HEK293 (cell line): ENCODE measurements around the gene PDHX.

Source experiments
- CTCF ChIA-PET: fragments of 350-600 bp; formaldehyde crosslinking; extraction: SDS; loops from one replicate; lab custom pipeline; 2021; ENCODE audit warnings: antibody characterized with exemption; lab: Yijun Ruan, JAX
- POLR2A ChIA-PET: fragments of 300-600 bp; formaldehyde crosslinking; extraction: SDS; loops from one replicate; lab custom pipeline; 2020; ENCODE audit warnings: antibody characterized with exemption, inconsistent platforms; lab: Yijun Ruan, JAX
- H3K27ac ChIP-seq: fragments of 200-500 bp; sonication (Bioruptor generic); 2 replicates; pipeline ENCODE4 v1.5.1; 2014; ENCODE audit warnings: low read depth, low read length, control low read depth, inconsistent platforms; ENCODE audit errors: extremely low read depth
- H3K36me3 ChIP-seq, 2 experiments: fragments of 200-500 bp in 1 of 2; sonication (Bioruptor generic) in 1 of 2; 1 replicate in 1 of 2; 2 replicates in 1 of 2; pipeline ENCODE4 v1.5.1; 2014 to 2017; ENCODE audit warnings: inconsistent platforms in 2 of 2, low read length in 2 of 2; ENCODE audit not compliant: control insufficient read depth in 2 of 2, insufficient read depth in 1 of 2
- H3K4me1 ChIP-seq: fragments of 200-500 bp; sonication (Bioruptor generic); 2 replicates; pipeline ENCODE4 v1.5.1; 2014; ENCODE audit warnings: mild to moderate bottlenecking, low read length, inconsistent platforms; ENCODE audit not compliant: control insufficient read depth, insufficient read depth
- H3K4me3 ChIP-seq: 2 replicates; pipeline ENCODE4 v1.5.1; 2011; ENCODE audit warnings: low read depth, mild to moderate bottlenecking, control low read depth, low read length, moderate library complexity
- H3K9me3 ChIP-seq: fragments of 200-500 bp; sonication (Bioruptor generic); 2 replicates; pipeline ENCODE4 v1.5.1; 2014; ENCODE audit warnings: low read depth, low read length, inconsistent platforms; ENCODE audit not compliant: control insufficient read depth, insufficient read depth
- KLF10 ChIP-seq: fragments of 450-650 bp; IDR thresholded peaks from 2 replicates; pipeline ENCODE4 v1.5.1; 2018; ENCODE audit warnings: missing biosample characterization, mild to moderate bottlenecking, missing genetic modification characterization
- KLF9 ChIP-seq: fragments of 450-650 bp; formaldehyde crosslinking; IDR thresholded peaks from 2 replicates; pipeline ENCODE4 v1.5.1; 2016; ENCODE audit warnings: missing biosample characterization, missing genetic modification characterization, low read depth
- PBX3 ChIP-seq: sonication (generic); formaldehyde crosslinking; IDR thresholded peaks from 2 replicates; pipeline ENCODE4 v1.8.1; 2022; ENCODE audit warnings: mild to moderate bottlenecking, moderate library complexity, missing genetic modification reagents
- PRDM10 ChIP-seq: fragments of 450-650 bp; formaldehyde crosslinking; IDR thresholded peaks from 2 replicates; pipeline ENCODE4 v1.5.1; 2016; ENCODE audit warnings: missing biosample characterization, missing genetic modification characterization
- SALL2 ChIP-seq: fragments of 450-650 bp; formaldehyde crosslinking; IDR thresholded peaks from 2 replicates; pipeline ENCODE4 v1.5.0; 2017; ENCODE audit warnings: missing biosample characterization, mild to moderate bottlenecking, missing genetic modification characterization, borderline replicate concordance
- SETDB1 ChIP-seq: IDR thresholded peaks from one replicate; pipeline ENCODE4 v1.6.1; 2017; ENCODE audit warnings: mild to moderate bottlenecking, low read length, moderate library complexity, mixed read lengths; ENCODE audit not compliant: insufficient read length
- TCF7L2 ChIP-seq: IDR thresholded peaks from 2 replicates; pipeline ENCODE4 v1.6.1; 2011; ENCODE audit warnings: low read depth, mild to moderate bottlenecking, inconsistent platforms, low read length, moderate library complexity, borderline replicate concordance
- ZNF175 ChIP-seq: fragments of 450-650 bp; formaldehyde crosslinking; IDR thresholded peaks from 2 replicates; pipeline ENCODE4 v1.5.1; 2016; ENCODE audit warnings: missing biosample characterization, missing genetic modification characterization
- ZNF335 ChIP-seq: fragments of 450-650 bp; formaldehyde crosslinking; conservative IDR thresholded peaks from 2 replicates; pipeline ENCODE4 v1.5.1; 2016; ENCODE audit warnings: missing biosample characterization, missing genetic modification characterization
- ZNF404 ChIP-seq: fragments of 450-650 bp; formaldehyde crosslinking; IDR thresholded peaks from 2 replicates; pipeline ENCODE4 v1.5.1; 2017; ENCODE audit warnings: missing biosample characterization, missing genetic modification characterization
- ZNF518A ChIP-seq: fragments of 450-650 bp; formaldehyde crosslinking; conservative IDR thresholded peaks from 2 replicates; pipeline ENCODE4 v1.5.1; 2016; ENCODE audit warnings: low read depth, missing biosample characterization, missing genetic modification characterization
- ZNF610 ChIP-seq: fragments of 450-650 bp; formaldehyde crosslinking; IDR thresholded peaks from 2 replicates; pipeline ENCODE4 v1.5.1; 2016; ENCODE audit warnings: missing biosample characterization, missing genetic modification characterization, borderline replicate concordance
- ZNF639 ChIP-seq: fragments of 450-650 bp; formaldehyde crosslinking; IDR thresholded peaks from 2 replicates; pipeline ENCODE4 v1.5.1; 2016; ENCODE audit warnings: missing biosample characterization, missing genetic modification characterization
- ZNF747 ChIP-seq: fragments of 450-650 bp; formaldehyde crosslinking; IDR thresholded peaks from 2 replicates; pipeline ENCODE4 v1.5.1; 2016; ENCODE audit warnings: missing biosample characterization, missing genetic modification characterization
- ZNF76 ChIP-seq: fragments of 450-650 bp; formaldehyde crosslinking; IDR thresholded peaks from 2 replicates; pipeline ENCODE4; 2016; ENCODE audit warnings: low read depth, missing biosample characterization, missing genetic modification characterization, borderline replicate concordance
- ZNF776 ChIP-seq: fragments of 450-650 bp; formaldehyde crosslinking; IDR thresholded peaks from 2 replicates; pipeline ENCODE4 v1.5.0; 2017; ENCODE audit warnings: missing biosample characterization, missing genetic modification characterization, borderline replicate concordance
- ZSCAN16 ChIP-seq: fragments of 450-650 bp; formaldehyde crosslinking; IDR thresholded peaks from 2 replicates; pipeline ENCODE4 v1.5.1; 2016; ENCODE audit warnings: missing biosample characterization, missing genetic modification characterization

Gene PDHX

GRCh38 chr11:35042913-35043312, 126.5 kb downstream of the PDHX start:
- Histone ChIP-seq H3K27ac (no peak overlapping the region), H3K4me1 (no peaks in the 10 kb centered on the region), H3K36me3 (no peaks in the 10 kb centered on the region), H3K9me3 (no peaks in the 10 kb centered on the region), H3K4me3 (no peak overlapping the region)
- CTCF ChIA-PET = no interaction called here
- POLR2A ChIA-PET = no interaction called here
- no peak for TF ChIP-seq ZNF518A (tag by site-specific recombination)
- TF ChIP-seq ZNF747 (tag by site-specific recombination) = no peak
- no peak for TF ChIP-seq ZSCAN16 (tag by site-specific recombination)
- TF ChIP-seq SALL2 (tag by site-specific recombination) = no peak
- no peak for TF ChIP-seq PBX3 (CRISPR knock-in tag)
- no peak for TF ChIP-seq ZNF335
- no peak for TF ChIP-seq ZNF610 (tag by site-specific recombination)
- no peak for TF ChIP-seq TCF7L2
- no peak for TF ChIP-seq KLF9 (tag by site-specific recombination)
- no peak for TF ChIP-seq ZNF776 (tag by site-specific recombination)
- no peak for TF ChIP-seq PRDM10 (tag by site-specific recombination)
- TF ChIP-seq KLF10 (tag by site-specific recombination) = no peak
- TF ChIP-seq SETDB1 = no peak
- TF ChIP-seq ZNF175 (tag by site-specific recombination) = no peak
- TF ChIP-seq ZNF639 (tag by site-specific recombination) = no peak
- no peak for TF ChIP-seq ZNF76 (tag by site-specific recombination)
- no peak for TF ChIP-seq ZNF404 (tag by site-specific recombination)
